Measurements from ENCODE around the gene EMC7. TPM values are rescaled to one million over a fixed set of nuclear protein-coding genes. Genes with fewer than 3 reads are reported as not detected.
"Not testable (repeated sequence)": the region's sequence is repeated elsewhere in the genome, so short reads cannot be mapped to it uniquely, and the experiment has no call there.

Gene EMC7
- total RNA-seq, 2 experiments from 2014 or later = 62.7 to 68.4 TPM

- DNase-seq = no peak
- H3K4me1 Mint-ChIP-seq (ENCODE audit: low read depth) = no peaks in the 10 kb centered on the region
- no peak overlapping the region for H3K27ac Mint-ChIP-seq
- intact Hi-C loops (cut with micrococcal nuclease) = no loop called here
- ChIA-PET CTCF (no interaction called here), POLR2A (no interaction called here)
- peaks cover 8% of the 10 kb centered on the region for H3K36me3 Mint-ChIP-seq
- H3K4me3 Mint-ChIP-seq = no peak overlapping the region
- H3K9me3 Mint-ChIP-seq = no peaks in the 10 kb centered on the region
- no peaks in the 10 kb centered on the region for H3K27me3 Mint-ChIP-seq
These were observed 21.8 kb downstream of the EMC7 start for GRCh38 chr15:34079904-34080303.

- ChIA-PET CTCF (interaction anchor here (1.2 kb wide), 1 partner anchor 16 kb away, joined by 7 read pairs; no protein-coding TSS in a partner anchor), POLR2A (no interaction called here)
- no peaks in the 10 kb centered on the region for H3K4me1 Mint-ChIP-seq (ENCODE audit: low read depth)
- intact Hi-C loops (cut with micrococcal nuclease) = no loop called here
- no peak overlapping the region for H3K27ac Mint-ChIP-seq
- H3K4me3 Mint-ChIP-seq = no peak overlapping the region
- no peak for DNase-seq
- H3K9me3 Mint-ChIP-seq = no peaks in the 10 kb centered on the region
- H3K27me3 Mint-ChIP-seq = no peaks in the 10 kb centered on the region
- H3K36me3 Mint-ChIP-seq = peaks cover 4% of the 10 kb centered on the region
These were observed 22.8 kb downstream of the EMC7 start for GRCh38 chr15:34078900-34079299.

GRCh38 chr15:34076785-34077184 lies 24.9 kb downstream of the EMC7 start:
- H3K27me3 Mint-ChIP-seq = no peaks in the 10 kb centered on the region
- POLR2A ChIA-PET = no interaction called here
- CTCF ChIA-PET = no interaction called here
- intact Hi-C loops (cut with micrococcal nuclease) = no loop called here
- H3K4me3 Mint-ChIP-seq = no peak overlapping the region
- no peak for DNase-seq
- H3K9me3 Mint-ChIP-seq = no peaks in the 10 kb centered on the region
- H3K36me3 Mint-ChIP-seq = no peaks in the 10 kb centered on the region
- H3K4me1 Mint-ChIP-seq (ENCODE audit: low read depth) = no peaks in the 10 kb centered on the region
- H3K27ac Mint-ChIP-seq = no peak overlapping the region

DNA sequence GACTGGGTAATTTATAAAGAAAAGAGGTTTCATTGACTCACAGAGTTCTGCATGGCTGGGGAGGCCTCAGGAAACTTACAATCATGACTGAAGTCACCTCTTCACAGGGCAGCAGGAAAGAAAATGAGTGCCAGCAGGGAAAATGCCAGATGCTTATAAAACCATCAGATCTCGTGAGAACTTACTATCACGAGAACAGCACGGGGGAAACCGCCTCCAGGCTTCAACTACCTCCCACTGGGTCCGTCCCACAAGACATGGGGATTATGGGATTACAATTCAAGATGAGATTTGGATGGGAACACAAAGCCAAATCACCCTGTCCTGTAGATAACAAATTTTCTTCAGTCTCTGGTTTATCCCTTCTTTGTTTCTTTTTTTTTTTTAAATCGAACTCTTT lies 31.7 kb downstream of the EMC7 start:
- no peak overlapping the region for H3K27ac Mint-ChIP-seq
- CTCF ChIA-PET = no interaction called here
- no peak for DNase-seq

GRCh38 chr15:34065941-34066340 lies 35.7 kb downstream of the EMC7 start:
- intact Hi-C loops (cut with micrococcal nuclease) = loop anchor here (10.0 kb wide), 1 partner anchor 859 kb away; no protein-coding TSS in a partner anchor

More for the DNA sequence above, 31.7 kb downstream of the EMC7 start:
- Mint-ChIP-seq H3K4me3 (no peak overlapping the region), H3K36me3 (no peaks in the 10 kb centered on the region), H3K4me1 (ENCODE audit: low read depth) (no peaks in the 10 kb centered on the region), H3K9me3 (no peaks in the 10 kb centered on the region), H3K27me3 (no peaks in the 10 kb centered on the region)
- POLR2A ChIA-PET = no interaction called here
- intact Hi-C loops (cut with micrococcal nuclease) = no loop called here

DNA sequence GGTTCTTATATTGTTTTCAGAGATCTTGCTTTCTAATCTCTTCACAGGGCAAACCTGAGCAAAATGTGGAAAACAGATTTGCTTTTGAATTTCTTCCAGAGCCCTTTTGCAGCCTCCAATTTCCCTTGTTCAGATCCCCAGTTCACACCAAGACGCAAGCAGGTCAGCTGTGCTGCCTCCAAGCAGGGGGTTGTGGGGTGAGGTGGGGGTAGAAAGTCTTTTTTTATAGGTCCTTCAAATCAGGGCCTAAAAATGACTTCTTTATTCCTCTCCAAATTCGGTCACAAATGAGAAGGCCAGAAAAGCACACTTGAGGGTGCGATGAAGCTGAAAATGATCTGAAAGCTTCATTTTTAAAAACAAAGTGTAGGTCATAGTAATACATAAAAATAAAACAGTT lies 36.4 kb downstream of the EMC7 start:
- H3K4me3 Mint-ChIP-seq = no peak overlapping the region
- H3K4me1 Mint-ChIP-seq (ENCODE audit: low read depth) = peaks cover 4% of the 10 kb centered on the region
- H3K27me3 Mint-ChIP-seq = no peaks in the 10 kb centered on the region
- intact Hi-C loops (cut with micrococcal nuclease) = loop anchor here (10.0 kb wide), 1 partner anchor 860 kb away; no protein-coding TSS in a partner anchor
- no peaks in the 10 kb centered on the region for H3K36me3 Mint-ChIP-seq
- no peak for DNase-seq
- no peaks in the 10 kb centered on the region for H3K9me3 Mint-ChIP-seq
- POLR2A ChIA-PET = no interaction called here
- H3K27ac Mint-ChIP-seq = no peak overlapping the region
- CTCF ChIA-PET = no interaction called here

More at GRCh38 chr15:34065941-34066340, 35.7 kb downstream of the EMC7 start:
- H3K9me3 Mint-ChIP-seq = no peaks in the 10 kb centered on the region
- no peak for DNase-seq
- CTCF ChIA-PET = no interaction called here
- POLR2A ChIA-PET = no interaction called here
- peaks cover 4% of the 10 kb centered on the region for H3K4me1 Mint-ChIP-seq (ENCODE audit: low read depth)
- no peaks in the 10 kb centered on the region for H3K27me3 Mint-ChIP-seq
- H3K36me3 Mint-ChIP-seq = no peaks in the 10 kb centered on the region
- H3K4me3 Mint-ChIP-seq = no peak overlapping the region
- no peak overlapping the region for H3K27ac Mint-ChIP-seq

DNA sequence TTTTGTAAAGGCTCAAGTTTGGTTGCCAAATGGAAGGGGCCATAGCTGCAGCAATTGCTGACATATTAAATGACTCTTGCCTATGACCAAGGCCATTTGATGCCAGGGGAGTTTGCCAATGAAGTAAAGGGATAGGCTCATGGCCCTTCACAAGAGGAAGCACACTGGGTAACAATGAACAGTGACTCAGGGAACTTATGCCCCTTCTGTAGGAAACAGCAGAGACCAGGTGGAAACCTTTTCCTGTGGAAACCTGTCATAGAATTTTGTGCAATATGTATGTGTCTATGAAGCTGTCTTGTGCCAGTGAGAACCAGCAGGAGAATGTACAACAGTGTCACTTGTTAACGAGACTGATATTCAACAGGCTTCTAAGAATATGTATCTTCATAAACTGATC lies 37.2 kb downstream of the EMC7 start:
- DNase-seq = no peak
- ChIA-PET CTCF (interaction anchor here (6.4 kb wide), 1 partner anchor 146 kb away, joined by 74 read pairs; the partner anchor contains the start of gene KATNBL1), POLR2A (no interaction called here)
- Mint-ChIP-seq H3K9me3 (no peaks in the 10 kb centered on the region), H3K4me1 (ENCODE audit: low read depth) (peaks cover 4% of the 10 kb centered on the region), H3K36me3 (no peaks in the 10 kb centered on the region), H3K27me3 (no peaks in the 10 kb centered on the region), H3K27ac (no peak overlapping the region), H3K4me3 (no peak overlapping the region)
- intact Hi-C loops (cut with micrococcal nuclease) = loop anchor here (10.0 kb wide), 1 partner anchor 860 kb away; no protein-coding TSS in a partner anchor

DNA sequence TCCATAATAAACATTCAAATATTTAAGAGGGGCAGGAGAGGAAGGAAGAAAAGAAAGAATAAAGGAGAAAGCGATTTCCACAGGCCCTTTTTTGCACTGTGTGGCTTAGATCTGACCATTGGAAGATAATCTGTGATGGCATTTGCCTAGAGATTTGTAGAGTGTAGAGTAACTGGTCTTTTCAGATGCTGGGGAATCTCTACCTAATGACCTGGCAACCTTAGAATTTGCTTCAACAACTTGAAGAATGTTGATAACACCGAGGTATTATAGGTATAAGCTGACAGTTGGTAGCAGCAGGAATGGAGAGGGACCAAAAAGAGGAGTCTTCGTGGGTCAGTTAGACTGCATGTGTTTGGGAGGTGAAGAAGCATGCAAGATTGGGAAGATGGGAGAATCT lies 41.7 kb downstream of the EMC7 start:
- Mint-ChIP-seq H3K27me3 (no peaks in the 10 kb centered on the region), H3K36me3 (no peaks in the 10 kb centered on the region), H3K9me3 (no peaks in the 10 kb centered on the region), H3K4me1 (ENCODE audit: low read depth) (peaks cover 4% of the 10 kb centered on the region), H3K4me3 (no peak overlapping the region), H3K27ac (no peak overlapping the region)
- intact Hi-C loops (cut with micrococcal nuclease) = loop anchor here (2.0 to 10.0 kb wide), 2 partner anchors 529 to 865 kb away; no protein-coding TSS in a partner anchor
- CTCF ChIA-PET = interaction anchor here (1.2 to 6.4 kb wide), 3 partner anchors 19 to 861 kb away, joined by 4 to 74 read pairs (median 13); partner anchors contain the start of gene KATNBL1
- POLR2A ChIA-PET = no interaction called here
- no peak for DNase-seq

GRCh38 chr15:34059476-34059875 lies 42.2 kb downstream of the EMC7 start:
- intact Hi-C loops (cut with micrococcal nuclease) = no loop called here
- H3K36me3 Mint-ChIP-seq = no peaks in the 10 kb centered on the region
- POLR2A ChIA-PET = no interaction called here
- H3K27me3 Mint-ChIP-seq = no peaks in the 10 kb centered on the region
- H3K9me3 Mint-ChIP-seq = no peaks in the 10 kb centered on the region
- DNase-seq = no peak
- CTCF ChIA-PET = interaction anchor here (1.2 to 6.4 kb wide), 3 partner anchors 19 to 861 kb away, joined by 4 to 74 read pairs (median 13); partner anchors contain the start of gene KATNBL1
- H3K4me3 Mint-ChIP-seq = no peak overlapping the region
- no peak overlapping the region for H3K27ac Mint-ChIP-seq
- peaks cover 4% of the 10 kb centered on the region for H3K4me1 Mint-ChIP-seq (ENCODE audit: low read depth)

- no peaks in the 10 kb centered on the region for H3K36me3 Mint-ChIP-seq
- POLR2A ChIA-PET = no interaction called here
- CTCF ChIA-PET = no interaction called here
- H3K27ac Mint-ChIP-seq = no peak overlapping the region
- H3K4me3 Mint-ChIP-seq = no peak overlapping the region
- no peaks in the 10 kb centered on the region for H3K9me3 Mint-ChIP-seq
- no peak for DNase-seq
- no peaks in the 10 kb centered on the region for H3K27me3 Mint-ChIP-seq
- H3K4me1 Mint-ChIP-seq (ENCODE audit: low read depth) = peaks cover 2% of the 10 kb centered on the region
- intact Hi-C loops (cut with micrococcal nuclease) = no loop called here
These were observed 44.8 kb downstream of the EMC7 start for GRCh38 chr15:34056911-34057310.

- Mint-ChIP-seq H3K4me1 (ENCODE audit: low read depth) (no peaks in the 10 kb centered on the region), H3K9me3 (peaks cover 7% of the 10 kb centered on the region), H3K36me3 (peaks cover 6% of the 10 kb centered on the region), H3K27me3 (no peaks in the 10 kb centered on the region), H3K4me3 (no peak overlapping the region), H3K27ac (no peak overlapping the region)
- POLR2A ChIA-PET = no interaction called here
- CTCF ChIA-PET = no interaction called here
- intact Hi-C loops (cut with micrococcal nuclease) = no loop called here
- no peak for DNase-seq
These were observed 45.6 kb downstream of the EMC7 start for GRCh38 chr15:34055868-34056595.

DNA sequence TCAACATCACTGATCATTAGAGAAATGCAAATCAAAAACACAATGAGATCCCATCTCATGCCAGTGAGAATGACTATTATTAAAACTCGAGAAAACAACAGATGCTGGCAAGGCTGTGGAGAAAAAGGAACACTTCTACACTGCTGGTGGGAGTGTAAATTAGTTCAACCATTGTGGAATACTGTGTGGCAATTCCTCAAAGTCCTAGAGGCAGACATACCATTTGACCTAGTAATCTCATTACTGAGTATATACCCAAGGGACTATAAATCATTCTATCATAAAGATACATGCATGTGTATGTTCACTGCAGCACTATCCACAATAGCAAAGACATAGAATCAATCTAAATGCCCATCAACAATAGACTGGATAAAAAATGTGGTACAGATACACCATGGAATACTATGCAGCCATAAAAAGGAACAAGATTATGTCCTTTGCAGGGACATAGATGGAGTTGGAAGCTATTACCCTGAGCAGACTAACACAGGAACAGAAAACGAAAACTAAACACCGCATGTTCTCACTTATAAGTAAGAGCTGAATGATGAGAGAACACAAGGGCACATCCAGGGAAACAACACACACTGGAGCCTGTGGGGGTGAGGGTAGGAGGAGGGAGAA lies 47.5 kb downstream of the EMC7 start:
- ChIA-PET POLR2A (no interaction called here), CTCF (no interaction called here)
- H3K27ac Mint-ChIP-seq = no peak overlapping the region
- peaks cover 23% of the 10 kb centered on the region for H3K9me3 Mint-ChIP-seq
- H3K36me3 Mint-ChIP-seq = peaks cover 18% of the 10 kb centered on the region
- peaks cover 3% of the 10 kb centered on the region for H3K27me3 Mint-ChIP-seq
- H3K4me1 Mint-ChIP-seq (ENCODE audit: low read depth) = no peaks in the 10 kb centered on the region
- intact Hi-C loops (cut with micrococcal nuclease) = no loop called here
- H3K4me3 Mint-ChIP-seq = no peak overlapping the region
- no peak for DNase-seq

GRCh38 chr15:34050385-34050784 lies 51.3 kb downstream of the EMC7 start:
- CTCF ChIA-PET; H3K27ac Mint-ChIP-seq; POLR2A ChIA-PET; H3K4me3 Mint-ChIP-seq; DNase-seq; H3K4me1 Mint-ChIP-seq (ENCODE audit: low read depth); intact Hi-C loops (cut with micrococcal nuclease); H3K27me3 Mint-ChIP-seq: not testable (repeated sequence)
- peaks cover 20% of the 10 kb centered on the region for H3K36me3 Mint-ChIP-seq
- peaks cover 26% of the 10 kb centered on the region for H3K9me3 Mint-ChIP-seq
